Measurements from ENCODE around the gene RNF151. TPM values are rescaled to one million over a fixed set of nuclear protein-coding genes. Genes with fewer than 3 reads are reported as not detected.
A peak's percentile ranks its signal among the peaks of the same experiment; 100 is the strongest.

The RNF151 gene
- total and polyA plus RNA-seq, 2 of the 13 experiments (the other 11 are each of a cell fraction or from before 2014, with no cell fraction given) = not detected

- TF ChIP-seq MEF2D (CRISPR knock-in tag; IDR thresholded peaks at IDR 0.05) (peak; percentile 52), TGIF2 (CRISPR knock-in tag; IDR thresholded peaks at IDR 0.05) (peak; percentile 67; the same call in 1 of the 2 replicates), RAD21 (CRISPR knock-in tag; IDR thresholded peaks at IDR 0.05) (peak; percentile 41; the same call in 1 of the 2 replicates), SMAD3 (CRISPR knock-in tag; IDR thresholded peaks at IDR 0.05) (no peak), ZMAT3 (CRISPR knock-in tag; conservative IDR thresholded peaks at IDR 0.05) (0 out of 2 replicates have a peak, but pooled peaks have one; percentile 35), HES4 (CRISPR knock-in tag; IDR thresholded peaks at IDR 0.05; ENCODE audit: borderline replicate concordance) (no peak; the same call in 1 of the 2 replicates), SMARCC2 (IDR thresholded peaks at IDR 0.05) (no peak), ZNF24 (IDR thresholded peaks at IDR 0.05) (no peak), POLR2G (IDR thresholded peaks at IDR 0.05; ENCODE audit: low read depth, low read length) (peak; percentile 84), ZBTB3 (CRISPR knock-in tag; IDR thresholded peaks at IDR 0.05; ENCODE audit: borderline replicate concordance, low read depth) (no peak), CCDC6 (CRISPR knock-in tag; IDR thresholded peaks at IDR 0.05) (no peak), MTF2 (CRISPR knock-in tag; IDR thresholded peaks at IDR 0.05; ENCODE audit: borderline replicate concordance) (no peak), ZNF460 (CRISPR knock-in tag; IDR thresholded peaks at IDR 0.05; ENCODE audit: borderline replicate concordance) (no peak), SOX5 (CRISPR knock-in tag; IDR thresholded peaks at IDR 0.05; ENCODE audit: borderline replicate concordance) (no peak), PHB2 (IDR thresholded peaks at IDR 0.05; ENCODE audit: partially characterized antibody) (no peak), ZNF44 (CRISPR knock-in tag; IDR thresholded peaks at IDR 0.05) (no peak), ZNF138 (CRISPR knock-in tag; IDR thresholded peaks at IDR 0.05; ENCODE audit: low read depth) (no peak), PHF20 (CRISPR knock-in tag; IDR thresholded peaks at IDR 0.05) (peak; percentile 86), NFRKB (IDR thresholded peaks at IDR 0.05) (no peak), TEF (CRISPR knock-in tag; IDR thresholded peaks at IDR 0.05) (no peak), JUND (CRISPR knock-in tag; IDR thresholded peaks at IDR 0.05) (no peak)
- TF ChIP-seq, protein P1, sequence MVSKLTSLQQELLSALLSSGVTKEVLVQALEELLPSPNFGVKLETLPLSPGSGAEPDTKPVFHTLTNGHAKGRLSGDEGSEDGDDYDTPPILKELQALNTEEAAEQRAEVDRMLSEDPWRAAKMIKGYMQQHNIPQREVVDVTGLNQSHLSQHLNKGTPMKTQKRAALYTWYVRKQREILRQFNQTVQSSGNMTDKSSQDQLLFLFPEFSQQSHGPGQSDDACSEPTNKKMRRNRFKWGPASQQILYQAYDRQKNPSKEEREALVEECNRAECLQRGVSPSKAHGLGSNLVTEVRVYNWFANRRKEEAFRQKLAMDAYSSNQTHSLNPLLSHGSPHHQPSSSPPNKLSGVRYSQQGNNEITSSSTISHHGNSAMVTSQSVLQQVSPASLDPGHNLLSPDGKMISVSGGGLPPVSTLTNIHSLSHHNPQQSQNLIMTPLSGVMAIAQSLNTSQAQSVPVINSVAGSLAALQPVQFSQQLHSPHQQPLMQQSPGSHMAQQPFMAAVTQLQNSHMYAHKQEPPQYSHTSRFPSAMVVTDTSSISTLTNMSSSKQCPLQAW (CRISPR knock-in tag; IDR thresholded peaks at IDR 0.05) = no peak
- TF ChIP-seq, protein P2, sequence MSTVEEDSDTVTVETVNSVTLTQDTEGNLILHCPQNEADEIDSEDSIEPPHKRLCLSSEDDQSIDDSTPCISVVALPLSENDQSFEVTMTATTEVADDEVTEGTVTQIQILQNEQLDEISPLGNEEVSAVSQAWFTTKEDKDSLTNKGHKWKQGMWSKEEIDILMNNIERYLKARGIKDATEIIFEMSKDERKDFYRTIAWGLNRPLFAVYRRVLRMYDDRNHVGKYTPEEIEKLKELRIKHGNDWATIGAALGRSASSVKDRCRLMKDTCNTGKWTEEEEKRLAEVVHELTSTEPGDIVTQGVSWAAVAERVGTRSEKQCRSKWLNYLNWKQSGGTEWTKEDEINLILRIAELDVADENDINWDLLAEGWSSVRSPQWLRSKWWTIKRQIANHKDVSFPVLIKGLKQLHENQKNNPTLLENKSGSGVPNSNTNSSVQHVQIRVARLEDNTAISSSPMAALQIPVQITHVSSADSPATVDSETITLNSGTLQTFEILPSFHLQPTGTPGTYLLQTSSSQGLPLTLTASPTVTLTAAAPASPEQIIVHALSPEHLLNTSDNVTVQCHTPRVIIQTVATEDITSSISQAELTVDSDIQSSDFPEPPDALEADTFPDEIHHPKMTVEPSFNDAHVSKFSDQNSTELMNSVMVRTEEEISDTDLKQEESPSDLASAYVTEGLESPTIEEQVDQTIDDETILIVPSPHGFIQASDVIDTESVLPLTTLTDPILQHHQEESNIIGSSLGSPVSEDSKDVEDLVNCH (CRISPR knock-in tag; IDR thresholded peaks at IDR 0.05) = no peak
- TF ChIP-seq, protein P3, sequence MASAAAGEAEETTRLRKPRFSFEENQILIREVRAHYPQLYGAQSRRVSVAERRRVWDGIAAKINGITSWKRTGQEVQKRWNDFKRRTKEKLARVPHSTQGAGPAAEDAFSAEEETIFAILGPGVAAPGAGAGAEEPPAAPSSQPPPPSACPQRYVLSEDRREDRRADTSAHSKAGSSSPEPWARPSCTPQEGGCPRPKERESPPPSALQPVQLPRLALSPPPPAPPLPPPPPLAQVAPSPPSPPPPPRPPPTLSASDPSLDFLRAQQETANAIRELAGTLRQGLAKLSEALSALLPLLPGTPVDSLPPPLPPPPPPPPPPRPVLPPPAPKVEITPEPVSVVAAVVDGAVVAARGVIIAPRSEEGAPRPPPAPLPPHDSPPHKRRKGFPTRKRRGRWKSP (CRISPR knock-in tag; IDR thresholded peaks at IDR 0.05) = peak; percentile 63; the same call in 1 of the 2 replicates
Observed at GRCh38 chr16:2009791-2010510, 43.3 kb downstream of the RNF151 start, which contains the start of gene ZNF598 (continued).

All from HepG2 (cell line).